Measurements from ENCODE around the gene KCNMA1. TPM values are rescaled to one million over a fixed set of nuclear protein-coding genes. Genes with fewer than 3 reads are reported as not detected.

The KCNMA1 gene
- total RNA-seq, 4 donors from 2014 or later, result 68.4 to 170 (median 119) TPM

DNA sequence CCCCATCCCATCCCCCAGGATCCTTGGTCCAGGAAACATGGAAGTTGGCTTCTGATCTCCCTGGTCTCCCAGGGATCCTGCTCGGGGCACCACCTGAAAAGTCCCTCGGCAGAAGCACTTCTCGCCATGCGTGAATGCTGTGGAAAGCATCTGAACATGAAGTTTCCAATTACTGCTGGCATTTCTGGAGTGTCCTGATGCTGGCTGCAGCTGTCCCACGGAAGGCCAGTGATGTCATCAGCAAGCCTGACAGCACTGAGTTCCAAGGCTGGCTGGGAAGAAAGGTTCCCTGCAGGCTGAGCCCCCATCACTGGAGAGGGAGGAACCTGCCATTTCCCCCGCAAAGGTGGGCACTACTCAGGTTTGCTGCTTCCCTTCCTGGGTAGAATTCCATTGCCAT, 71.4 kb downstream of the KCNMA1 start:
- in situ Hi-C loops (cut with MboI; ENCODE audit: low pct_ligation_motif_present in 1 of 4, low pct_unique_long_range_greater_than_20kb in 1 of 4, low sequenced_read_pairs in 3 of 4), result no loop called here
- intact Hi-C loops (cut with DNase I; ENCODE audit: low total_unique reads), result no loop called here
- no peaks in the 10 kb centered on the region for H3K9me3 ChIP-seq
- no peaks in the 10 kb centered on the region for H3K27me3 ChIP-seq
- H3K27ac ChIP-seq, result peak overlapping the region in 2 of 4 donors; percentile 42 to 61
- TF ChIP-seq POLR2AphosphoS5 (IDR thresholded peaks at IDR 0.05) (no peak), CTCF (IDR thresholded peaks at IDR 0.05) (no peak), POLR2A (IDR thresholded peaks at IDR 0.05) (no peak), EP300 (IDR thresholded peaks at IDR 0.05; ENCODE audit: low read depth) (no peak)
- WGBS, 2 donors (ENCODE audit: low coverage in 1 of 2), result 78% methylated on average over 6 of the region's 6 CpGs; no CpG with 5 or more reads in 1 of the 2 donors
- no peak for DNase-seq
- H3K4me1 ChIP-seq, result peaks cover 21 to 58% (median 39%) of the 10 kb centered on the region in 4 donors
- no peak overlapping the region for H3K4me3 ChIP-seq
- H3K36me3 ChIP-seq, result no peaks in the 10 kb centered on the region

GRCh38 chr10:77565590-77566023, 72.0 kb downstream of the KCNMA1 start:
- H3K9me3 ChIP-seq, result no peaks in the 10 kb centered on the region
- H3K27me3 ChIP-seq, result no peaks in the 10 kb centered on the region
- peaks cover 19 to 53% (median 36%) of the 10 kb centered on the region in 4 donors for H3K4me1 ChIP-seq
- in situ Hi-C loops (cut with MboI; ENCODE audit: low pct_ligation_motif_present in 1 of 4, low pct_unique_long_range_greater_than_20kb in 1 of 4, low sequenced_read_pairs in 3 of 4), result no loop called here
- intact Hi-C loops (cut with DNase I; ENCODE audit: low total_unique reads), result no loop called here
- no peak for DNase-seq
- no peak overlapping the region for H3K4me3 ChIP-seq
- WGBS, 2 donors (ENCODE audit: low coverage in 1 of 2), result 71 to 78% methylated on average over 2 to 4 of the region's 4 CpGs
- H3K36me3 ChIP-seq, result no peaks in the 10 kb centered on the region
- H3K27ac ChIP-seq, result peak overlapping the region in 3 of 4 donors; percentile 37 to 61 (median 42)
- no peak for TF ChIP-seq EP300 (IDR thresholded peaks at IDR 0.05; ENCODE audit: low read depth)
- TF ChIP-seq POLR2AphosphoS5 (IDR thresholded peaks at IDR 0.05), result no peak

- intact Hi-C loops (cut with DNase I; ENCODE audit: low total_unique reads) (no loop called here), in situ Hi-C loops (cut with MboI; ENCODE audit: low pct_ligation_motif_present in 1 of 4, low pct_unique_long_range_greater_than_20kb in 1 of 4, low sequenced_read_pairs in 3 of 4) (no loop called here)
- Histone ChIP-seq H3K27me3 (no peaks in the 10 kb centered on the region), H3K27ac (peak overlapping the region; percentile 37 to 61 (median 48)), H3K4me1 (peaks cover 19 to 53% (median 36%) of the 10 kb centered on the region in 4 donors), H3K4me3 (no peak overlapping the region), H3K9me3 (no peaks in the 10 kb centered on the region), H3K36me3 (no peaks in the 10 kb centered on the region)
- WGBS, 2 donors (ENCODE audit: low coverage in 1 of 2), result 44 to 67% methylated on average over 7 to 10 of the region's 10 CpGs
- no peak for TF ChIP-seq CTCF (IDR thresholded peaks at IDR 0.05)
- no peak for TF ChIP-seq POLR2AphosphoS5 (IDR thresholded peaks at IDR 0.05)
- no peak for TF ChIP-seq POLR2A (IDR thresholded peaks at IDR 0.05)
- TF ChIP-seq EP300 (IDR thresholded peaks at IDR 0.05; ENCODE audit: low read depth), result no peak
- no peak for DNase-seq
Observed at GRCh38 chr10:77564731-77565589, 72.6 kb downstream of the KCNMA1 start.

DNA sequence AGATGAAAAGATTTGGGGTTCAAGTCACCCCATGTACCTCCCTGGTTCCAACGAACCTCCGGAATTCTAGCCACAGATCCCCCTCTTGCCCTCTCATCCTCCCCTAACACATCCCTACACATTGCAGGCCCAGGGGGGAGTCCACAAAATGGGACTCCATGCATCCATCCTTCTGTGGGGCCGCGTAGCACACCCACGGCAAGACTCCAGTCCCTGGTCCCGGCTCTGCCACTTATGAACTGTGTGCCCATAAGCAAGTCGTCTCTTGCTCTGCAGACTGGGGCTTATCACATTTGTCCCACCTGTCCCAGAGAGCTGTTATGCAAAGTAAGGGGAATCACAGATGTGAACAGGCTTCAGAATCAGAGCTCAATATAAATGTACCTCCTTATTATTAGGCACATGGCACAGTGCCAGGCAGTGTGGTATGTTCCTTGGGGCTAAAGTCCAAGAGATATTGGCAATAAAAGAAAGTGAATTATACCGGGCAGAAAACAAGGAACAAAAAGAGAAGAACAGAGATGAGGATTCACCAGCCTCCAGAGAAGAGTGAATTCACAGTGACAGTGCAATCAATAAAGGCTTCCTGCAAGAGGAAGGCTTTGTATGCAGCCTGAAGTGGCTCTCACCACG, 73.9 kb downstream of the KCNMA1 start:
- intact Hi-C loops (cut with DNase I; ENCODE audit: low total_unique reads), result no loop called here
- DNase-seq, result peak; percentile 62
- Histone ChIP-seq H3K4me1 (peaks cover 19 to 53% (median 36%) of the 10 kb centered on the region in 4 donors), H3K27ac (peak overlapping the region; percentile 37 to 61 (median 48)), H3K36me3 (no peaks in the 10 kb centered on the region), H3K27me3 (no peaks in the 10 kb centered on the region), H3K4me3 (no peak overlapping the region), H3K9me3 (no peaks in the 10 kb centered on the region)
- WGBS, 2 donors (ENCODE audit: low coverage in 1 of 2), result 63 to 77% methylated on average over 8 to 9 of the region's 9 CpGs
- in situ Hi-C loops (cut with MboI; ENCODE audit: low pct_ligation_motif_present in 1 of 4, low pct_unique_long_range_greater_than_20kb in 1 of 4, low sequenced_read_pairs in 3 of 4), result no loop called here
- TF ChIP-seq CTCF (IDR thresholded peaks at IDR 0.05), result no peak
- peak in 1 of 3 donors; percentile 18 for TF ChIP-seq POLR2AphosphoS5 (IDR thresholded peaks at IDR 0.05)
